A172 (cell line): ENCODE data around the gene SLC47A2. TPM values are rescaled to one million over a fixed set of nuclear protein-coding genes. Genes with fewer than 3 reads are reported as not detected.
"Not testable (repeated sequence)": the region's sequence is repeated elsewhere in the genome, so short reads cannot be mapped to it uniquely, and the experiment has no call there.

Experiments
- DNase-seq: peaks from one replicate; pipeline ENCODE4 v3.0.0-alpha.2; 2015; ENCODE audit warnings: low spot score
- total RNA-seq: library from RNA; depleted of rRNA; stranded (reverse); fragments of >200 nt; shearing (Covaris generic); gene quantifications from 2 replicates; pipeline ENCODE4 v1.2.3, GENCODE V29; 2014; rRNA removed

Gene SLC47A2, protein sequence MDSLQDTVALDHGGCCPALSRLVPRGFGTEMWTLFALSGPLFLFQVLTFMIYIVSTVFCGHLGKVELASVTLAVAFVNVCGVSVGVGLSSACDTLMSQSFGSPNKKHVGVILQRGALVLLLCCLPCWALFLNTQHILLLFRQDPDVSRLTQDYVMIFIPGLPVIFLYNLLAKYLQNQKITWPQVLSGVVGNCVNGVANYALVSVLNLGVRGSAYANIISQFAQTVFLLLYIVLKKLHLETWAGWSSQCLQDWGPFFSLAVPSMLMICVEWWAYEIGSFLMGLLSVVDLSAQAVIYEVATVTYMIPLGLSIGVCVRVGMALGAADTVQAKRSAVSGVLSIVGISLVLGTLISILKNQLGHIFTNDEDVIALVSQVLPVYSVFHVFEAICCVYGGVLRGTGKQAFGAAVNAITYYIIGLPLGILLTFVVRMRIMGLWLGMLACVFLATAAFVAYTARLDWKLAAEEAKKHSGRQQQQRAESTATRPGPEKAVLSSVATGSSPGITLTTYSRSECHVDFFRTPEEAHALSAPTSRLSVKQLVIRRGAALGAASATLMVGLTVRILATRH
- total RNA-seq = 1.9 and 3.1 TPM in 2 replicates

DNA sequence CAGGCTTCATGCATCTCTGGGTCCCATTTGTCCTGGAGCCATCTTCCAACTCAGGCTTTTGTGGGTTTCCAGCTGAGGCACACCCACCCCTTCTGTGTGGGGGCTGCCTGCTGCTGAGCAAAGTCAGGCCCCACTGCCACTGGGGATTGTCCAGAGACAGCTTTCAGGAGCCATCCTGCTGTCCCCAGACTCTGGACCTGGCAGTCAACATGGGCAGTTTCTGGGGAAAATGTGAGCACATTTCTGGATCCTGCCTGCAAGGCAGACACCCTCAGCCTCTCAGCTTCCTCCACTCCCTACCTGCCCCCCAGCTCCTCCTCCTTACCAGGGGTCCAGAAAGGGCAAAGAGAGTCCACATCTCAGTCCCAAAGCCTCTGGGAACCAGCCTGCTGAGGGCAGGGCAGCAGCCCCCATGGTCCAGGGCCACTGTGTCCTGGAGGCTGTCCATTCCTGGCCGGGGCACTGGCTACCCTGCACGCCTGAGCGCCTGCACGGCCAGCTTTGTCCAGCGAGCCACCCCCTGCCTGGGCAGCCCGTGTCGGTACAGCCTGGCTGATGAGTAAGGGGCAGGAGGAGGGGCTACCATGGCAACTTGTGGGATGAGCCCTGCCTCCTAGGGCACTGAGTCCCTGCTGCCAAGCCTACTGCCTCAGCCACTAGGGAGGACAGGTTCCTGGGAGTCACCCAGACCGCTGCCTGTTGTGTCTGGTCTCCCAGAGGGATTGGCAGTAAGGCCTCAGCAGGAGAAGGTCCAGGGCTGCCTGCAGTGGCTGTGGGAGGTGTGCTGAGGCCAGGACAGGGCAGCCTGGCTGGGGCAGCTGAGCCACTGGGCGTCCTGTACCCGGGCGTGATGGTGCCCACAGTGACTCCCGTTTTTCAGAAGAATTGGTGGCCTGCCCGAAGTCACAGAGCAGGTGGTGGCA is at the start of gene SLC47A2:
TSS of gene SLC47A2 (minus strand) at position 477 of the 923 bp plus-strand sequence. CDS start at position 448, 29 bp downstream.
- DNase-seq = peak; percentile 75

DNA sequence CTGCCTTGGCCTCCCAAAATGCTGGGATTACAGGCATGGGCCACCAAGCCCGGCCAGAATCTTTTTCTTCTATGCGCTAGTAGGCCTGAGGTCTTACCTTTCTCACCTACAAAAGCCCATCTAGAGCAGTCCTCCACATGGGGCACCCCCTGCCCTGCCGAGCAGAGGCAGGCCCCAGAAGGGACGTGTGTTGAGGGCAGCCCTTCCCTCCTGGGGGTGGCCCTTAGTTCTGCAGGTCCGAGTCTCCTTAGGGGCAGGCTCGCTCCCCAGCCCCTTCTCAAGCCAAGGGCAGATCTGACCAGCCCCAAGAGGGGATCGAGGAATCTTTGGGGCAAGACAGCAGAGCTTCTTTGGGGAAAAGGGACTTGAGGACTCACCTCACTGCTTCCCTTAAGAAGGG is 49.6 kb upstream of the SLC47A2 start:
- no peak for DNase-seq

DNA sequence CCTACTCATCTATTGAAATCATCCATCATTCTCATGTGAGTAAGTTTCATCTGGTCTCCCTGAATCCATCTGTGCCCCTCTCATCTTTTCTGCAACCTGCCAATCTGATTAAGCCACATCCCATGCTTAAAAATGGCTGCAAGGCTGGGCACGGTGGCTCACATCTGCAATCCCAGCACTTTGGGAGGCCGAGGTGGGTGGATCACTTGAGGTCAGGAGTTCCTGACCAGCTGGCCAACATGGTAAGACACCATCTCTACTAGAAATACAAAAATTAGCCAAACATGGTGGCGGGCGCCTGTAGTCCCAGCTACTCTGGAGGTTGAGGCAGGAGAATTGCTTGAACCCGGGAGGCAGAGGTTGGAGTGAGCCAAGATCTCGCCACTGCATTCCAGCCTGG is 47.6 kb upstream of the SLC47A2 start:
- not testable (repeated sequence) for DNase-seq

DNA sequence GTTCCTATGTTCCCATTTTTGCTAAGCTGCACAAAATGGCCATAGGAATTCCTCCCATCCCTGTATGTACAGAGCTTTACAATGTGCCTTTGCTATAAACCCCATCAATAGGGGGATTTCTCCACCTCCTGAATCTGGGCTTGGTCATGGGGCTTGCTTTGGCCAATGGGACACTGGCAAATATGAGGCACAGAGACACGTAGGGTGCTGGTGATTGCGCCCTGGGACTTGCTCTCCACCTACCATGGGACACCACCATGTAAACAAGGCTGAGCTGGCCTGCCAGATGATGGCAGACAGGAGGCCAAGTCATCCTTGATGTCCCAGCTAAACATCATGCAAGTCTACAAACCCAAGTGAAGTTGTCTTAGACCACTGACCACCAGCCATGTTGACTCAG is 47.0 kb upstream of the SLC47A2 start:
- no peak for DNase-seq

DNA sequence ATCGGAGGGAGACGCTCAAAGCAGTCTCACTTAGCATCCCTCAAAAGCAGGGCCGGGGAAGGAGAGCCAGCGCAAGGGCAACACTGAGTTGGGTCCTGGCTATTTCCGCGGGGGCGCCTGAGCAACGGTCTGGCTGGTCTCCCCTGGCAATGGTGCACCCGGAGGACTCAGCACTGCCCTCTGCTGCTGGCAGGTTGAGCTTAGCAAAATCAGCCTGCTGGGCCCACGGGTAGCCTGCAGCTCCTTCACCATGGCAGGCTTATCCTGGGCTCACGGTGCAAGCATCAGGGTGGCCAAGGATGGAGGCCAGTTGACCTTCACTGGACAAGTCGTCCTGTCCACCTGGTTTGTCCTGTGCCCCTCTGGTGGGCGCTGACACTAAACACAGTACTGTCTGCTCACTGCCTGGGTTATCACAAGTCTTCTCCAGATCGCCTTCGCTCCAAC is 46.2 kb upstream of the SLC47A2 start:
- peak; percentile 59 for DNase-seq

DNA sequence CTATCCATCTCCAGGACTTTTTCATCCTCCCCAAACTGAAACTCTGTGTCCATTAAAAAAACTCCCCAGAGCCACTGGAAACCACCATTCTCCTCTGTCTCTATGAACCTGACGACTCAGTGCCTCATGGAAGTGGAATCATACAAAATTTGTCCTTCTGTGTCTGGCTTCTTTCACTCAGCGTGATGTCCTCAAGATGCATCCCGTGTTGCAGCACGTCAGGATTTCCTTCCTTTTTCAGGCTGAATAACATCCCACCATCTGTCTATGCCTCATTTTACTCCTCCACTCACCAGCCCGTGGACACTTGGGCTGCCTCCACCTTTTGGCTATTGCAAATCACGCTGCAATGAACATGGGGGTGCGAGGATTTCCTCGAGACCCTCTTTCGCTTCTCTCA is 44.4 kb upstream of the SLC47A2 start:
- no peak for DNase-seq

DNA sequence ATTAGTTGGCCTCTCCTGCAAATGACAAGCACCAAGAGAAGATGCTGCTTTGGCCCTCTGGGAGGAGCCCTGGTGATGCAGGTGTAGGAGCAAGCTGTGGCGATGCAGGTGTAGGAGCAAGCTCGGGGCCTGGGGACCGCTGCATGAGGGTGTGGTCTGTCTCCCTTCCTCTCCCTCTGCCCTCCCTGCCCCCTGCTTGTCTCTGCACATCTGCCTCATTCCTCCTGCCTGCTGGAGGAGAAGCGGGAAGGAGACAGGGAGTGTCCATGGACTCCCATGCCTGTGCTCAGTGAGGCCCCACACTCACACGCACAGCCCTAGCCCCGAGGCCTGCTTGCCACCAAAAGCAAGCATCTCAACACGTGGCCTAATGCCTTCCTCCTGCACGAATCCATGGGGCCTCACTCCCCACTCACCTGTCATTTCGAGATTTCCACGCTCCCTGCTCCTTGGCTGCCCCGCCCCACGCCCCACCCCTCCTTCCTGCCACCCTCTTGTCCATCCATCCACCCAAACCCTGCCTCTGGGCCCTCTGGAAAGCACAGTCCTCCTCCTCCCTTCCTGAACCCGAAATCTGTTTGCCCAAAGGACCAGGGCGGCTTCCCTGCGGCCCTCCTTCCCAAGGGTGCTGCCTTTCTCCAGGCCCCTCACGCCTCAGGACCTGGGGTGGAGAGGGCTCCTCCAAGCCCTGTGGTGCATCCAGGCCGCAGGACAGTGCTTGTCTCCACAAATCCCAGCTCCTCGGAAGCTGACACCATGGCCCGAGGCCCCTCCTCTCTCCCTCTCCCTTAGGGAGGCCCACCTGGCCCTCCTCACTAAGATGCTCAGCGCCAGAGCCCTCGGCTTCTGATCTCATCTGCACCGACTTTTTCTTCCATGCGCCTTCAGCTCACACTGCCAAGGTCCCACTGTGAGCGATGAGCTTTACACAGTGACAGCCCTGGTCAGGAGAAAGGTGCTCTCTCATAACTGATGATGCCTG is 43.5 kb upstream of the SLC47A2 start:
- no peak for DNase-seq

DNA sequence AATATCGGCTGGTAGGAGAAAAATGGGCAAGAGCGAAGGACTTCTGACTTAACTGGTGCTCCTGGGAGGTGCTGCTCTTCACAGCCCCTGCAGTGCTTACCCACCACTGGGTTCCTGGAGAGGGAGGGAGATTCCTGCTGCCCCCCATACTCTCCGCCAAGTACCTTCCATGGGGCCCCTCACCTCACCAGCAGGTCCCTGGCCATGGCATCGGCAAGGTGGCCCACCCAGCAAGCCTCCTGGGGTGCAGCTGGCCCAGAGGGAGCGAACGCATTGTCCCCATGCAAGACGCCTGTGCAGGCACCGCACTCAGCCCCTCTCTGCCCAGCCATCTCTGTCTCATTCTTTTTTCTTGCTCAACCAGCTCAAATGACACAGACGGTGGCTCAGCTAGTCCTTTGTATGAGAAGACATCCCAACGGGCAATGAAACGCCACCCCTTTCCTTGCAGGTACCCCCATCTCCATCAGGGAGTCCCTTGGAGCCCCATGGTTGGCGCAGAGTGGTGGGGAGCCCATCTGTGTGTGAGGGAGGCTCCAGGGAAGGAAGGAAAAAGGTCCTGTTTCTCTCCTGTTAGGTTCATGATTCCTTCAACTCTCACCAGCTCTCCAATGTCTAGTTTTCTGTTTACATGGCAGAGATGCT is 41.3 kb upstream of the SLC47A2 start:
- DNase-seq = no peak

DNA sequence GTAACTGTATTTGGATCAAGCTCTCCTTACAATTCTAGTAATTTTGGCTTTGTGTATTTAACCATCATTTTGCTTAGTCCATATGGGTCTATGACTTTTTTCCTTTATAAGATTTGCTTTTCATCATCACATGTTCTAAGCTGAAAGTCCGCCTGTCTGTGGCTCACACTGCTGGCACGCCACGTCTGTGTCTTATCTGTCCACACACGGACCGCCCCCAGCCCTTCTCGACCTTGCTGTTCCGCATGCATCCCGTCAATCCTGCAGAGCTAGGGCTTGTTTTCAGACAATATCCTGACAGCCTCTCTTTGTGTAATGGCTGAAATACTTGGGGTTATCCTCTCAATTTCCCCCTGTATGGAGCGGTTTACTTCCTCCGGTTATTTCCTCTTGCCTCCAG is 40.2 kb upstream of the SLC47A2 start:
- no peak for DNase-seq

DNA sequence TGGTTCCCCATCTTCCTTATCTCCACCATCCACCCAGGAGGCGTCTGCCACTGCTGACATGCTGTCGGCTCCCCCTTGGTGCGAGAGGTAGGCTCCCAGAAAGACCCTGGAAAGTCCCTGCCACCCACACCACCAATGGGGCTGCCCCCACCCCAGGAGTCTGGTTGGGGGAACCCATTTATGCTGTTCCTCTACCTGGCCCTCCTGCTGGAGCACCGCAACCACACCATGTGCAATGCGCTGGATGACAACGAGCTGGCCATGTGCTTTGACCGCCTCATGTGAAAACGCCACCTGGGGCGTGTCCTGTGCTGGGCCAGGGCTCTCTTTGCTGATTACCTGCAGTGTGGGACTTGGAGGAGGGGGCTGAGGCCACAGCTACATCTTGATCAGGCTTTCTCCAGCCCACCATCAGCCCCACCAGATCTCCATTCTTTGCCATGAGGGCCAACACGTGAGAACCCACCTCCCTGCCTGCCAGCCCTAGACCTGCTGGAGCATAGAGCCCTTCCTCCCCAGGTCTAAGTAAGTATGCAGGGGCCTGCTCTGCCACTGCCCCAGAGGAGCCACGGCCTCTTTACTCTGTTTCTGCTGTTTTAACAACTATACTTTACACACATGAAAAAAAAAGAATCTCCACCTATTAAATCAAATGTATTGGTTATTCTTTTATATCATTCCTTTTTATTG is 39.6 kb upstream of the SLC47A2 start:
- no peak for DNase-seq

DNA sequence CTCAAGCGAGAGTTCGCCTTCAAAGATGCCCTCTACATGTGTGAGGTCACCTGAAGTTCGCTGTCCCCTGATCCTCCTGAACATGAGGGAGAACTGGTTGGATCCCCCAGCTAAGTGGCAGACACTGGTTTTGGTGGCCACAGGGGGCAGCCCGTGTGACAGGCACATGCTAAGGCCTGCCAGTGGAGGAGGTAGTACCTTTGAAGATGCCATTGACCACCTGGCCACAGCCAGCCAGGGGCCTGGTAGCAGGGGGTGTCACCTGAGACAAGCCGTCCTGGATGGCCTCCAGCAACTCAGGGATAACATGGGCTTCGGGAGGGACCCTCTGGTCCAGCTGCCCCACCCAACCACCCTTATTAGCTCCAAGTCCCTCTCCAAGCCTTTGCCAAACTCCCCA is 39.0 kb upstream of the SLC47A2 start:
- DNase-seq = no peak

DNA sequence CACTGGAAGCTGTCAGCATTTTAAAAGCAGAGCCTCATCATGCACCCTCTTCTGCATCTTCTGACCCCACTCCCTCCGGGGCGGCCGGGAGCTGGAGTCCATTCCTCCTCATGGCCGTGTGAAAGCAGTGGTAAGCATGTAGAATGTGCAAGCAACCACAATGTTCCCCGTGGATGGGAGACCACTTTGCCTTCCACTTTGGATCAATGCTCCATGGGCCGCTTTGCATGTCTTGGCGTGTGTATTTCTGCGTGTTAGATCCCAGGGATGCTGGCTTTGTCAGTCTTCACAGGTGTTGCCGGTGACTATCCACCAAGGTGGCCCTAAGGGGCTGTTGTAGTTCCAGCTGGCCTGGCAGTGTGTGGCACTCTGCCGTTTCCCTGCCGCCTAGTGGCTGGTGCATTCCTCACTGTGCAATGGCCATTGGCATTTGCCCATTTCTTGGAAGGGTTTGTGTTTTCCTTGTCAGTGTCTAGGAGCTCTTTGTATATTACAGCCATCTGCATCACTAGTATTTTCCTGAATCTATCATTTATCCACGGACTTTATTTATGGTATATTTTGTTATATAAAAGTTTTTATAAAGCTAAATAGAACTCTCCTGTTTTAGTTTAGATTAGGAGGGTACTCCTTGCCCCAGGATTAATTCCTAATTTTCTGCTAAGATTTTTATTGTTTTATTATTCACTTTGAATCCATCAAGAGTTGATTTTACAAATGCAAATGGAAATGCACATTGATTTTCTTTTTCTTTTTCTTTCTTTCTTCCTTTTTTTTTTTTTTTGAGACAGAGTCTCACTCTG is 37.5 kb upstream of the SLC47A2 start:
- DNase-seq = peak; percentile 82

DNA sequence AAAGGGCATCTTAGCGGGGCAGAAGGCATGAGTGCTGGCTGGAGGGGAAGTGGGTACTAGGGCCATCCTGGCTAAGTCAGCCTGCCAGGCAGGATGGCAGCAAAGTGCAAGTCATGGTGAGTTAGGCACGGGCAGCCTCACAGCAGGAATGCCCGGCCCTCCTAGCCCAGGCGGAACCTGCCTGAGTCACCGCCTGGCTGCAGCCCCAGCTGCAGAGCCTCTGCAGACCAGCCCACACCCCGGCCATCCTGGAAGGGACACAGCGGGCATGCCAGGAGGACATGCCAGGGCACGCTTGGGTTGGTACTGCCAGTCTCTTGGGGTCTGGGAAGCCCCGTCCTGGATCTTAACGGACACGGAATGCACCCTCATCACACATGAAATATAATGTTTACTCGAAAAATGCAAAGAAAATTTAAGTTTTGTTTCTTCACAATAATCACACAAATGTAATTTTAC is 36.7 kb upstream of the SLC47A2 start:
- peak; percentile 98 for DNase-seq

DNA sequence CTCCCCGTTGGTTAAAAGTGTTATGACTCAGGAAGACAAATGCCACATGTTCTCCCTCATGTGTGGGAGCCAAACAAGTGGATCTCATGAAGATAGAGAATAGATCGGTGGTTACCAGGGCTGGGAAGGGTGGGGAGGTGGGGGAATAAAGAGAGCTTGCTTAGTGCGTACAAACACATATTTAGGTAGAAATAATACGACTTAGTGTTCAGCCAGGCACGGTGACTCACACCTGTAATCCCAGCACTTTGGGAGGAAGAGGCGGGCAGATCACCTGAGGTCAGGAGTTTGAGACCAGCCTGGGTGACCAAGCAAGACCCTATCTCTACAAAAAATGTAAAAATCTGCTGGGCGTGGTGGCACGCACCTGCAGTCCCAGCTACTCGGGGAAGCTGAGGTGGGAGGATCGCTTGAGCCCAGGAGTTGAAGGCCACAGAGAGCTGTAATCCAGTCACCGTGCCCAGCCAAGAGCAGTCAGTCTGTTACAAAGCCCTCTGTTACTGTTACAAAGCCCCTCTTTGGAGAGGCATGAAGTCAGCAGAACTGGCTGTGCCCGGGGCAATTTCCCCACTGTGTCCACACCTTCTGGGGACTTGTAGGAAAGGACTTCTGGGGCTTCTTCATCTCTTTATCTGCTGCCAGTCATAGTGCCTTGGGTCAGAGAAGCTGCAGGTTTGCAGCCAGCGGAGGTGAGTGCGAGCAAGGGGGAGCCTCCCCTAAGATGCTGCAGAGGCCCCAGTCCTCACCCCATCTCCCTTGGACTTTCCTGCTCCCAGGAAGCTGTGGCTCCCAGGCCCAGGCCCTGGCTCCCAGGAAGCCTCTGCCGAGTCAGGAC is 36.0 kb upstream of the SLC47A2 start:
- peak; percentile 62 for DNase-seq

DNA sequence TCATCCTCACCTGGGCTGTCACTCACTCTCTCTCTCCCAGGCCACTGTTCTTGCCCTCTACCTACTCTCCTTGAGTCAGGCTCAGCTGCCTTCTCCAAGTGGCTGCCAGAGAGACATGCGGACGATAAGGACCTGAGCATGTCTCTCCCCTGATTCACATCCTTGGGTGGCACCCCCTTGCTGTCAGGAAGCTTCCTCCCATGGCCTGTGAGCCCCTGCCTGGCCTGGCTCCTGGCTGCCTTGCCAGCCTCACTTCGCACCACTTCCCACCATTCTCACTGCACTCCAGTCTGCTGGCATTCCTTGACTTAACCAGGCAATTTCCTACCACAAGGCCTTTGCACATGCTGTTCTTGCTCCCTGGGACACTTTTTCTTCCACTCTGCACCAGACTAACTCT is 34.5 kb upstream of the SLC47A2 start:
- DNase-seq = peak; percentile 81

DNA sequence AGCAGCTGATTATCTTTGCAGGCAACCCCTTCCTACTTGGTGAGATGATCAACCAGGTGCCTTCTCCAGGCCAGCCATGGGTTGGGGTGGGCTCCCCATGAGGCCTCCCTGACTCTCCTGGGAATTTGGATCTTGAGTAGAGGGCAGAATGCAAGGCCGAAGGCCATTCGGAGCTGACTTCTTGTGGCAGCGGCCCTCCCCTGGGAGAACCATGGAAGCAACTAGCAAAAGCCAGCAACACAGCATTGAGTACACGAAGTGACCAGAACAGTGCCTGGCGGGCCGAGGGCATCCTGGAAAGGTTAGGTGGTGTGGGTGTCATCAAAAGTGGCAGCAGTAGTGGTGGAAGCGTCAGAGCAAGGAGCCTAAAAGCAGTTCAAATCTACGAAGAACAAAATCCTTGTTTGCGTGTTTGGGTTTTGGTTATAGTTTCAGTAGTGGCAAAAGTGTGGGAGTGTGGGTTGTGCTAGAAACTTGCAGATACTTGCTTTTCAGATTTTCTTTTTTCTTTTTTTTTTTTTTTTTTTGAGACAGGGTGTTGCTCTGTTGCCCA is 33.7 kb upstream of the SLC47A2 start:
- DNase-seq = no peak

DNA sequence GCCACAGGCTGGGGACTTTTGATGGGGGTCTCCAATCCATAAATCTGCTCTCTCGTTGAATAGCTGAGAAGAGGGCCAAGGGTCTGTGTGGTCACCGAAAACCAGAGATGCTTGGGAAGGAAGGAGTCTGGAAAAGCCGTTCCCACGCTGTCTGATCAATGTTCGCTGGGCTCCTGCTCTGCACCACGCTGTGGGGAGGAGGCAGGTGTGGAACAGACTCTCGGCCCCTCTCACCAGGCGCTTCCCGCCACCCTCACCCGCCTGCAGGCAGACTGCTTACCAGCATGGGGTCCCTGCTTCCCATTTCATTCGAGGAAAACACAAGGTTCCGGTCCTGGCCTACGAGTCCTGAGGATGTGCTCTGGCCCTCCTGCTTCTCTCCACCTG is 32.4 kb upstream of the SLC47A2 start:
- DNase-seq = no peak
